AG20443 (cell line): Measurements from ENCODE around the gene ALOX5AP.

Experiments used
- DNase-seq: peaks from one replicate; pipeline ENCODE4 v3.0.0; 2012; ENCODE audit warnings: low spot score, mixed read lengths

ALOX5AP gene

DNA sequence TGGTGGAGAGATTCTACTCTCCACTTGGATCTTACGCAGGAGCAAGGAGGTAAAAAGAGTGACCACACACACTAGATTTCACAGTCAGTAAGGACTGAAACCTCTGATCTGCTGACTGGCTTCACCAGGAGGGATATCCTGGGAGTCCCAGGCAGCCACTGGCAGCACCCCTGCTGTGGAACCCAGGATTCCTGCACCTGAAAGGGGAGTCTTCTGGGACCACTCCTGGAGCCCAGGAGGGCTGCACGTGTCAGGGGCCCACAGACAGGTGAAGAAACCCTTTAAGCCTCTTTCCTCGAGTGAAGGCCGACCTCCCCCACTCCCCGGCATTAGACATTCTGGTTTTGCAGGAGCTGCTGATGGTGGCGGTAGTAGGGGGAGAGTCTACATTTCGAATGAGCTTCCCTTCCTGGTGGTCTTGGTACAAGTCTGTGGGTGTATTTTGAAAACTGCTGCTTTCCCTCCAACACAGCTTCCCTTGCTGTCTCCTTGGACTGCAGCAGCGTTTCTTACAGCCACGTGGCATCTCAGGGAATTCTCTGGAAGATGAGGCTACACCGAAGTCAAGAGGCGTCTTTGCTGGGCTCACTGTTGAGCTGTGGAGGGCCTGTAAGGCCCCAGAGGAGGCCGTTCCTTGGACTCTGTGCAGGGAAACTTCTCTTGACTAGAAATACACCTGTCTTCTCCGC lies 62.6 kb downstream of the ALOX5AP start:
- no peak for DNase-seq

DNA sequence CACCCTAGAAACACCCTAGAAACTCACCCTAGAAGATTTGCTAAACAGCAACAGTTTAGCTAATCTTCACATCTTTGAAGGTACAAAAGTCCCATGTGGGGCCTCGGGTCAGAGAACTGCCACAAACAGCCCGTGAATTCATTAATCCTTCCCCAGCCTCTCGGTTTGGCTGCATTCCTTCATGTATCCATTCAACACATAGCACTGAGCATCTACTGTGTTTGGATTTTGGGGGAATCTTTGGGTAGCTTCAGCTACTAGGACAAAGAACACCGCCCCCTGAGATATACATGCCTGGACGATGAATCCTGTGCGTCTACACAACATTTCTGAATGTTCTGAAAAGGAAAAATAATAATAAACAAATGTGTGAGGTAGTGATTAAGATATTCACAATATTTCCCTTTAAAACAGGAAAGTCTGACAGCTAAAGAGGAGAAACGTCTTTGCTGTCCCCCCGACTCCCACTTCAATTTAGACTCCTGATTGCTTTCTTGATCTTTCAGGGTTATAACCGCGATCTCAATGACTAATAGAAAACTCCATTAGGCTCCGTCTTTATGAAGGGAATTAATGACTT lies 63.5 kb downstream of the ALOX5AP start:
- no peak for DNase-seq

DNA sequence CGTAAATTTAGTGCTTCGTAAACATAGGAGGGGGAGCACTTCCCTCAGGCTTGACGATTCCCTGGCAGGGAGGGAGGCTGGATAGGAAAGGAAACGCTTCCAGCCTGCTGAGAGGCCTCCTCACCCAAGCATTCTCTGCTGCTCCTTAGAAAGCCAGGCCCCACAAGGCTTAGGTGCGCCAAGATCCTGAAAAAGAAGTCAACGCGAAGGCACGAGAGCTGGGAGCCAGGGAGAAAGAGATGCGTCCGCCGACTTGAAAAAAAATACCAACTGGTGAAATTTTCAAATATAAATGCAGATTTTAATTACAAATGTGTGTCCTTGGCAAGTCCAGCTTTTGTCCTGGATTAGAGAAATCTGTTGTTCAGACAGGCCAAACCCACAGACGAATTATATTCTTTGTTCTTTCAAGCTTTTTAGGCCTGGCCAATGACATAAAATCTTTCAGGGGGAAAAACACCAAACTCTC lies 64.0 kb downstream of the ALOX5AP start:
- no peak for DNase-seq

DNA sequence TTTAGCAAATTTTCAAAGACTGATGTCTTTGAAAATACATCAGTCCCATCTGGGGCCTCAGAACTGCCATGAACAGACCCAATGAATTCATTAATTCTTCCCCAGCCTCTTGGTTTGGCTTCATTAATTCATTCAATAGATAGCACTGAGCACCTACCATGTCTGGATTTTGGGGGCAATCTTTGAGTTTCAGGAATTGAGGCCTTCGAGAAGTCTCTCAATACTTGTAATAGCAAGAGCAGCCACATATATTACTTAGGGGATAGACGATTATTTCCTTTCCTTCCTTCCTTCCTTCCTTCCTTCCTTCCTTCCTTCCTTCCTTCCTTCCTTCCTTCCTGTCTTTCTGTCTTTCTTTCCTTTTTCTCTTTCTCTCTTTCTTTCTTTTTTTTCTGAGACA lies 64.8 kb downstream of the ALOX5AP start:
- DNase-seq, result no peak

DNA sequence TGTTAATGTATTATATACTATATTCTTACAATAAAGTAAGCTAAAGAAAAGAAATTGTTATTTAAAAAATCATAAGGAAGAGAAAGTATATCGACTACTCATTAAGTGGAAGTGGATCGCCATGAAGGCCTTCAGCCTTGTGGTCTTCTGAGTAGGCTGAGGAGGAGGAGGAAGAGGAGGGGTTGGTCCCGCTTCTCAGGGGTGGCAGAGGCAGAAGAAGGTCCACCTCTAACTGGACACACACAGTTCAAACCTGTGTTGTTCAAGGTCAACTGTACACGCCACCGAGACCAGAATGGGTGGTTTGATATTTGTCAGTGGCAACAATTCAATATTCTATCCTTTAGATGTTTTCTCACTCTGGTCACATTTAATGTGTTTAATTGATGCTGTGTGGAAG lies 67.2 kb downstream of the ALOX5AP start:
- no peak for DNase-seq

DNA sequence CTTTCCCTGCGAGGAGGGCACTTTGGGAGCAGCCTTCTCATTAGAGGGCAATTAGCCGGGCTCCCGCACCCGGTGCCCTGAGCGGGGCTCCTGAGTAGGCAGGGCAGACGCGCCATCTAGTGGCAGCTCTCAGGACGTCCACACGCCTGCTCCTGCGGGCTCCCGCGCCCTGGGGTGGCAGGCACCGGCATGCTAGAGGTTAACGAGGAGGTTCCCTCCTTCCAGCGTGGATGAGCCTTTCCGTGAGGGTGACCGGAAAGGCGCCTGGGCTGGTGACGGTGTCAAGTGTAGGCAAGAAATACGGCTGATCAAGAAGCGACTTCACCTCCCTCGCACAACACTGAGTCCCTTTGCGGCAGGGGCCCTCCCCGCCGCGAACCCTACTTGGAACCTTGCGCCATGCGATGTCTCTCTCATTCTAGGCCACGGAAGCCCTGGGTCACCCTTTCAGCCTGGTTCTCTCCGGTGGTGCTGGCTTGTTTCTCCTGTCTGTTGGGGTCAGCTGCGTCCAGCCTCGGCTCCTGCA lies 67.7 kb downstream of the ALOX5AP start:
- peak; percentile 92 for DNase-seq

DNA sequence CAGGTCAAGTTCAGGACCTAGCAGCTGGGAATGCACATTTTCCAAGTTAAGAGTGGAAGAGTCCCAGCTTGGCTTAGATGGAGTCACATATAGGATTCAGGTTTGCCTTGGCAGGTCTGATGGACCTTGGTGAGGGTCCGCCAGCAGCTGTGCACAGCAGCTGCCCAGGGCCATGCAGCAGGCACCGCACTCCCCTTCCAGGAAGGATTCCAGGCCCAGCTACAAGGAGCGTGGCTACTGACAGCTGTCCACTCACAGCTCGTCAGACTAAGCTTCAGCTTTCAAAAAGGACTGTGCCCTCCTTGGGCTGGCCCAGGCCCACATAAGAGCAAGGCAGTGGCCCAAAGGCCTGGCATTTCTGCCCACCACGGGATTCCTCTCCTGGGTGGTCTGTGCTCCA lies 68.4 kb downstream of the ALOX5AP start:
- DNase-seq, result no peak

DNA sequence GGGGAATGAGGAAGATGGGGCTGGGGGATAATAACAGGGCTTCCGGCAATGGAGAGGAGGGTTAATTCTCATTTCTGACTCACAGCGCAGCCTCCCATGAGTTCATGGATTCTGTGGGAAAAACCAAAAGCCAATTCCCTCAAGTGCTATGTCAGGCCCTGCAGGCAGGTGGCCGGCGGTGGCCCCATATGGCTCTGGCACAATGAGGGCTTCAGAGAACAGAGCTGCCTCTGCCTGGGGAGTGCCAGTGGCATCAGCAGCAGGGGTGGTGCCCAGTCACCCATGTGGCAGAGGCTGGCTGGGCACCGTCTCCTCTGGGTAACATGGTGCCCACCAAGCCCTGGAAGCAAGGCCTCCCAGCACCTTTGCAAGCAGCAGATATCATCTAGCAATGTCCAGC lies 69.1 kb downstream of the ALOX5AP start:
- no peak for DNase-seq

DNA sequence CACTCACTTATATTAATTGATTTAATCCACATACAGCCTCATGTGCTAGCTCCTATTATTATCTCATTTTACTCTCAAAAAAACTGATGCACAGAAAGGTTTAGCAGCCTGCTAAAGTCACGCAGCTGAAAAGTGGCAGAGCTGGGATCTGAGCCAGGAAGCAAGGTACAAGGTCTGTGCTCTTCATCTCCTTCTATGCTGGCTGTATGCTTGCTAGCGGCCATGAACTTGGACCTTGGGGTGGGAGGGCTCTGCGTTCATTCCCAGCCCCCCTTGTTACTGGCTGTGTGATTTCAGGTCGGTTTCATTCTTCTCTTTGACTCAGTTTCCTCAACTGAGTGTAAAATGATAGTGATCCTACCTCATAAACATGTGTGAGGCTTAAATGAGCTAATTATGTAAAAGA lies 69.8 kb downstream of the ALOX5AP start:
- DNase-seq, result no peak

DNA sequence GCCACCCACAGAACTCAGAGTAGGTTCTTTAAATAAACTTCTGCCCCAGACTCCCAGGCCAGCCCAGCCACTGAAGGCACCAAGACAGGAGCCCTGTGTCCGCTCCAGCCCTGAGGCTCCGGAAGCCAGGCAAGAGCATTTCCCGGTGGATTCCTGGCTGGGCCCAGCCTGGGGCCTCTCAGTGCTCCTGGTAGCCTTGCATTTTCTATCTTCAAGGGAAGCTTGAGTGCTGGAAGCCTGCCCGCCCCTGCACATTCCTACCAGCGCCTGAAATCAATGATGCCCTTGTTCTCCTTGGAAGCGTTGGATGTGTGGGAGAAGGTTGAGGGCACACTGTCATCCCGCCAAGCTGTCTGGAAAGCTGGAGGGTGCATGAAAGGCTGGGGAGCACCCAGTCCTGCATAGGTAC lies 70.3 kb downstream of the ALOX5AP start:
- DNase-seq, result no peak

DNA sequence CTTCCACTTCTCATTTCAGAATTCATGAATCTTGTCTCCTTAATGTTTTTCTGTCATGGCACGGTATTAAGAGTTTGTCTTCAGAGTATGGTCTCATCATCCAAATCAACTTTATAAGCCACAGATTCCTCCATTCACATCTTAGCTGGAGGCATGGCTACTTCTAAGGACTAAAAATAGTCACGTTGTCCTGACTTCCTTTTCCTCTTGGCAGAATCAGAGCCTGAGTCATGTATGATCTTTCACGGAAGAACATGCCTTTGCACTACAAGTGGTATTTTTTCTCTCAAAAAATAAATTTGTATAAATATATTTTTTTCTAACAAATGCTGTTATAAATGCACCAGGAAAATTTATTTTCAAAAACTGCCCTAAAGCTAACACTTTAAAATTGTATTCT lies 71.4 kb downstream of the ALOX5AP start:
- peak; percentile 69 for DNase-seq

DNA sequence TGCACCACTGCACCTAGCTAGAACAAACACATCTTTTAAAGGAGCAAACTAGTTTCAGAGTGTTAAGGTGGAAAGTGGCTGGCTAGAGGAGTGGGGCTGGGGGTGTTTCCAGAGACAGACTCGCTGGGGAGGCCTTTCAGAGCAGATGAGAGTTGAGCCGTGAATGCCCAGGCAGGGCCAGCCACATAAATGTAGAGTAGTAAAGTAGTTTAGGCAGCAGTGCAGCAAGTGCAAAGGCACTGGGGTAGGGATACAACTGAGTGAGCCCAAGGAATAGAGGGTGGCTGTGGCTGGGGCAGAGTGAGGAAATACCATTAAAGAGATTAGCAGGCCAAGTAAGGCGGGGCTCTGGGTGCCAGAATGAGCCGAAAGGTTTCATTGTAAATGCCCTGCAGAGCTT lies 72.0 kb downstream of the ALOX5AP start:
- DNase-seq, result no peak

DNA sequence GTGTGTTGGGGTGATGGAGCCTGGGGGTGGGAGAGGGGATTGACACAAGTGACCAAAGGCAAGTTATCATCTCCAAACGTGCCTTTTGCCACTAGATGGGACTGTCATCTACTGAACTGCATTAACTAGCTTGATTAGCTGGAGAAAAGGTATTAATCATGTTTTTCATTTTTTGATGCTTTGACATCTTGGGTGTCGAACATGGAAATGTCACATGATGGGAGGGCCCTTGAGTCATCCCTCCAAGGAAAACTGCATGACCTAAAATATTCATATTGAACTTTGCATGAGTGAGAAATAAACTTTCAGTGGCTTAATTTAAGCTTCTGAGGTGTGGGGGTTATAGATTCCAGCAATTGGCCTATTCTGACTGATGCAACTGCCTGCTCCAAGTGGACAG lies 73.3 kb downstream of the ALOX5AP start:
- no peak for DNase-seq

DNA sequence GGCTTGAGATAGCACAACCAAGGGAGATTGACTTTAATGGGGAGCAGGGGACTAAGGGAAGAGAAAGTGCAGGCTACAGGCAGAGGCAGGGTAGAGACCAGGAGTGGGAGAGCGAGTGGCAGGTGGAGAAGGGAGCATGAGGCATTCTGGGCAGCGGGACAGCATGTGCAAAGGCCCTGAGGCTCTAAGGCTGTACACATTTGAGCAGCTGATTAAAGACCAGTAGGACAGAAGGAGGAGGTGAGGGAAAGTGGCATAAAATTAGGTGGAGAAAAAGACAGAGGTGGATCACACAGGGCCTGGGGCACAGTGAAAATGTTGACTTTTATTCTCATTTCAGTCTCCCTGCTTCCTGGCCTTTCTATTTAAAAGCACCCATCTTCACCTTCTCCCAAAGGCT lies 74.4 kb downstream of the ALOX5AP start:
- no peak for DNase-seq

DNA sequence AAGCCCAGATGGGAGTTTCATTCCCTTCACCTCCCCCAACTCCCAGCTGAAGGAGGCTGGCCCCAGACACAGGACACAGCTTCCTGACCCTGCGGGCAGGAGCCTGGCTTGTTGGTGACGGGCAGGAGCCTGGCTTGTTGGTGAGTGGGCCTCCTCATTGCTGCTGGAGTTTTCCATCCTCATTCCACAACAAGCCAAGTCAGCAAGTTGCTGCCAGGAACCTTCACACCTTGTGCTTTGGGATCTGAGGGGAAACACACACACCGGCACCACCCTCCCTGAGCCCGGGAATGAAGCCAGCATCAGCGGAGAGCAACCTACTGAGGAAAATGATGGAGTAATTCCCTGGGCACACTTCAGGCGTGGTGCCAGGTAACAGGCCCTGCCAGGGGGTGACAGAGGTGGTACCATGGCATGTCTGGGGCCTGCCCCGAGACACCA lies 74.9 kb downstream of the ALOX5AP start:
- no peak for DNase-seq

DNA sequence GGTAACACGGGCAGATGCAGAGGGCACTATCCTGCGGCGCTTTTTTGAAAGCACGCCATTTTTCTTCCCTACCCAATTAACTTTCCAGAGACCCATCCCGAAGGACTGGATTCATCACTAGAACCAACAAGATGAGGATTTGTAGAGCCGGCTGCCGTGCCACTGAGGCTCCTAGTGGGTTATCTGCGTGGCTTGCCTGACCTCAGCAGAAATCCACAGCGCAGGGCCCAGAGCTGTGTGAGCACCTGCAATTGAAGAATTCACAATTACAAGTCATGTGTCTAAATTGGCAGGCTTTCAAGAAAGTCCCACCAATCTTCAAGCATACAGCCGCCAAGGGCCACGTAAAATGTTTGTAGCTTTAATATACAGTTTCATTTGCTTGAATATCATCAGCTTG lies 75.5 kb downstream of the ALOX5AP start:
- no peak for DNase-seq
